ENCODE data around the gene PLEKHJ1. TPM values are rescaled to one million over a fixed set of nuclear protein-coding genes. Genes with fewer than 3 reads are reported as not detected.

PLEKHJ1 gene
- total and polyA plus RNA-seq, 2 of the 13 experiments (the other 11 are each of a cell fraction or from before 2014, with no cell fraction given): 70.5 to 130 TPM

DNA sequence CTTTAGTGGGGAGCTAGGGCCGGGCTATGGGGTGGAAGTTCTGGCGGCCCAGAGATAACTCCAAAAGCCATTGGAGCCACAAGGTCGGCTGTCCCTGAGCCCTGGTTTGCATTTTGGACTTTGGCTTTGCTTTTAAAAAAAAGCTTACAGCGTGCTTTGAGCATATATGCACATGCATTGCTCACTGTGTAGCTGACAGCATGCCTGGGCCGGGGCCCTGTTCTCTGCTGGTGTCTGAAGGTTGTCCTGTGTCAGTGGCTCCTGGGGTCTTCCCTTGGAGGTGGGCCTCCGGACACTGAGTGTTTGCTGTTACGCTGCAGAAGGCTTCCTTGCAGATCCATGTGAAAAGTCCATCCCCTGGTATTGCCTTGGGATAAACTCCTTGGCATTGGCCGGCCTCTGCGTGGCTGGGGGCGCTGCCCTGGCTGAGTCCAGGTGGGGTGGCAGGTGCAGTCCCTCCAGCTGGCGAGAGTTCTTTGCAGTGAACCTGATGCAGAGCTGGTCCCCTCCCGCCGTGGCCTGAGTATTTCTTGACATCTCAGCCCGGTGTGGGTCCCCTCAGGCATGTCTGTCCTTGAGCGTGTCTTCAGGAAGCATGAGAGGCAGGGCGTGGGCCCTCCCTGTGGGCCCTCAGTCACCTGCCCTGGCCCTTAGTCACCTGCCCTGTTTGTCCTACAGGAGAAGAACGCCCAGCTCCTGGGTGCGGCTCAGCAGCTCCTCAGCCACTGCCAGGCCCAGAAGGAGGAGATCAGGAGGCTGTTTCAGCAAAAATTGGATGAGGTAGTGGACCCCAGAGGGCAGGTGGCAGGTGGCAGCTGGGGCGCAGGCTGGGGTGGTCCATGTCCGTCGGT is 23.0 kb downstream of the PLEKHJ1 start (continued):
- TF ChIP-seq RCOR2 (CRISPR knock-in tag; IDR thresholded peaks at IDR 0.05) (0 out of 2 replicates have a peak, but pooled peaks have one; percentile 22), ZNF142 (CRISPR knock-in tag; IDR thresholded peaks at IDR 0.05) (peak; percentile 89), ZNF431 (CRISPR knock-in tag; IDR thresholded peaks at IDR 0.05; ENCODE audit: borderline replicate concordance, low read depth) (peak; percentile 81), NCOR1 (IDR thresholded peaks at IDR 0.05; ENCODE audit: borderline replicate concordance, low read length) (peak; percentile 63; the same call in 1 of the 2 replicates), ZNF747 (CRISPR knock-in tag; IDR thresholded peaks at IDR 0.05; ENCODE audit: borderline replicate concordance) (peak; percentile 66; the same call in 1 of the 2 replicates), FOXO1 (CRISPR knock-in tag; IDR thresholded peaks at IDR 0.05) (peak; percentile 13; the same call in 1 of the 2 replicates), CREBL2 (CRISPR knock-in tag; IDR thresholded peaks at IDR 0.05; ENCODE audit: borderline replicate concordance) (no peak), ARNTL (CRISPR knock-in tag; IDR thresholded peaks at IDR 0.05) (peak; percentile 85), SNAPC2 (CRISPR knock-in tag; IDR thresholded peaks at IDR 0.05) (peak; percentile 79; the same call in 1 of the 2 replicates), HOXA5 (CRISPR knock-in tag; IDR thresholded peaks at IDR 0.05) (peak; percentile 86; the same call in 1 of the 2 replicates), ATF1 (CRISPR knock-in tag; IDR thresholded peaks at IDR 0.05) (peak; percentile 40; the same call in 1 of the 2 replicates), SMAD3 (CRISPR knock-in tag; IDR thresholded peaks at IDR 0.05) (0 out of 2 replicates have a peak, but pooled peaks have one; percentile 71), U2AF1 (optimal IDR thresholded peaks at IDR 0.05; ENCODE audit: low read depth, low read length) (no peak), ZNF629 (CRISPR knock-in tag; conservative IDR thresholded peaks at IDR 0.05) (peak; percentile 40; the same call in 1 of the 2 replicates), SMARCC2 (IDR thresholded peaks at IDR 0.05) (no peak), PHB2 (IDR thresholded peaks at IDR 0.05; ENCODE audit: partially characterized antibody) (no peak), ZSCAN22 (CRISPR knock-in tag; IDR thresholded peaks at IDR 0.05) (peak; percentile 82)
- TF ChIP-seq, protein P1, sequence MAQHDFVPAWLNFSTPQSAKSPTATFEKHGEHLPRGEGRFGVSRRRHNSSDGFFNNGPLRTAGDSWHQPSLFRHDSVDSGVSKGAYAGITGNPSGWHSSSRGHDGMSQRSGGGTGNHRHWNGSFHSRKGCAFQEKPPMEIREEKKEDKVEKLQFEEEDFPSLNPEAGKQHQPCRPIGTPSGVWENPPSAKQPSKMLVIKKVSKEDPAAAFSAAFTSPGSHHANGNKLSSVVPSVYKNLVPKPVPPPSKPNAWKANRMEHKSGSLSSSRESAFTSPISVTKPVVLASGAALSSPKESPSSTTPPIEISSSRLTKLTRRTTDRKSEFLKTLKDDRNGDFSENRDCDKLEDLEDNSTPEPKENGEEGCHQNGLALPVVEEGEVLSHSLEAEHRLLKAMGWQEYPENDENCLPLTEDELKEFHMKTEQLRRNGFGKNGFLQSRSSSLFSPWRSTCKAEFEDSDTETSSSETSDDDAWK (CRISPR knock-in tag; IDR thresholded peaks at IDR 0.05): no peak
- TF ChIP-seq, protein P2, sequence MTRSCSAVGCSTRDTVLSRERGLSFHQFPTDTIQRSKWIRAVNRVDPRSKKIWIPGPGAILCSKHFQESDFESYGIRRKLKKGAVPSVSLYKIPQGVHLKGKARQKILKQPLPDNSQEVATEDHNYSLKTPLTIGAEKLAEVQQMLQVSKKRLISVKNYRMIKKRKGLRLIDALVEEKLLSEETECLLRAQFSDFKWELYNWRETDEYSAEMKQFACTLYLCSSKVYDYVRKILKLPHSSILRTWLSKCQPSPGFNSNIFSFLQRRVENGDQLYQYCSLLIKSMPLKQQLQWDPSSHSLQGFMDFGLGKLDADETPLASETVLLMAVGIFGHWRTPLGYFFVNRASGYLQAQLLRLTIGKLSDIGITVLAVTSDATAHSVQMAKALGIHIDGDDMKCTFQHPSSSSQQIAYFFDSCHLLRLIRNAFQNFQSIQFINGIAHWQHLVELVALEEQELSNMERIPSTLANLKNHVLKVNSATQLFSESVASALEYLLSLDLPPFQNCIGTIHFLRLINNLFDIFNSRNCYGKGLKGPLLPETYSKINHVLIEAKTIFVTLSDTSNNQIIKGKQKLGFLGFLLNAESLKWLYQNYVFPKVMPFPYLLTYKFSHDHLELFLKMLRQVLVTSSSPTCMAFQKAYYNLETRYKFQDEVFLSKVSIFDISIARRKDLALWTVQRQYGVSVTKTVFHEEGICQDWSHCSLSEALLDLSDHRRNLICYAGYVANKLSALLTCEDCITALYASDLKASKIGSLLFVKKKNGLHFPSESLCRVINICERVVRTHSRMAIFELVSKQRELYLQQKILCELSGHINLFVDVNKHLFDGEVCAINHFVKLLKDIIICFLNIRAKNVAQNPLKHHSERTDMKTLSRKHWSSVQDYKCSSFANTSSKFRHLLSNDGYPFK (CRISPR knock-in tag; IDR thresholded peaks at IDR 0.05; ENCODE audit: borderline replicate concordance): 0 out of 2 replicates have a peak, but pooled peaks have one; percentile 39
